Measurements from ENCODE around the gene TMEM59L. TPM values are rescaled to one million over a fixed set of nuclear protein-coding genes. Genes with fewer than 3 reads are reported as not detected.

The TMEM59L gene
- polyA plus RNA-seq, 1 of the 3 experiments (the other 2 are of a cell fraction), result 9.6 TPM

- TF ChIP-seq TEAD4 (IDR thresholded peaks at IDR 0.05; ENCODE audit: borderline replicate concordance, insufficient read depth) (no peak), GABPA (IDR thresholded peaks at IDR 0.05; ENCODE audit: low read depth) (no peak), GATA2 (CRISPR knock-in tag; IDR thresholded peaks at IDR 0.05) (no peak), IRF3 (IDR thresholded peaks at IDR 0.05; ENCODE audit: low read depth, low read length) (no peak), YY1 (IDR thresholded peaks at IDR 0.05; ENCODE audit: low read depth) (no peak), FOSL2 (IDR thresholded peaks at IDR 0.05; ENCODE audit: borderline replicate concordance, low read depth) (no peak), CTCF (IDR thresholded peaks at IDR 0.05) (no peak), RCOR1 (IDR thresholded peaks at IDR 0.05; ENCODE audit: low read length) (no peak), MAX (IDR thresholded peaks at IDR 0.05; ENCODE audit: low read depth) (no peak), RXRA (IDR thresholded peaks at IDR 0.05; ENCODE audit: borderline replicate concordance, low read depth) (no peak), ZBTB33 (IDR thresholded peaks at IDR 0.05; ENCODE audit: borderline replicate concordance, low read depth) (no peak), FOXJ3 (CRISPR knock-in tag; IDR thresholded peaks at IDR 0.05) (no peak), ELF1 (IDR thresholded peaks at IDR 0.05) (no peak), SMC3 (IDR thresholded peaks at IDR 0.05; ENCODE audit: low read depth, low read length) (no peak), MXI1 (IDR thresholded peaks at IDR 0.05; ENCODE audit: low read depth, low read length) (no peak), MEF2A (IDR thresholded peaks at IDR 0.05; ENCODE audit: borderline replicate concordance, low read depth) (no peak)
- Histone ChIP-seq H3K4me2 (no peak overlapping the region), H3K27ac (ENCODE audit: low read depth in 2 of 2, low read length in 1 of 2) (no peak overlapping the region), H3K27me3 (ENCODE audit: insufficient read depth) (no peaks in the 10 kb centered on the region), H2AFZ (ENCODE audit: low read depth) (no peak overlapping the region), H3K4me3 (ENCODE audit: low read depth in 2 of 2, low read length in 1 of 2) (no peak overlapping the region), H3K4me1 (ENCODE audit: control insufficient read depth in 1 of 2, insufficient read depth in 2 of 2, low read depth in 1 of 2, low read length in 1 of 2) (peaks cover 0 to 6% of the 10 kb centered on the region in 2 experiments; a peak in 1 of 4 replicates), H4K20me1 (ENCODE audit: insufficient read depth) (0 out of 2 replicates have a peak, but pooled peaks cover 3% of the 10 kb centered on the region), H3K9ac (no peak overlapping the region), H3K36me3 (replicated peaks in 1 of 2; ENCODE audit: control insufficient read depth in 1 of 2, insufficient read depth in 2 of 2, low read length in 1 of 2) (no peaks in the 10 kb centered on the region), H3K9me2 (no peaks in the 10 kb centered on the region), H3K79me2 (ENCODE audit: insufficient read depth) (peaks cover 40% of the 10 kb centered on the region; the same call in 1 of the 2 replicates), H3K9me3 (no peaks in the 10 kb centered on the region), H3F3A (replicated peaks; ENCODE audit: insufficient read depth) (no peaks in the 10 kb centered on the region)
- WGBS (ENCODE audit: low lambda C conversion rate), result 87% methylated on average over 15 of the region's 15 CpGs
- ChIA-PET POLR2A (no interaction called here), CTCF (interaction anchor here (1.0 kb wide), 1 partner anchor 251 kb away, joined by 3 read pairs; no protein-coding TSS in a partner anchor)
- no peak for DNase-seq
Observed at GRCh38 chr19:18644196-18645034, 31.7 kb downstream of the TMEM59L start.

All from SK-N-SH (cell line).